ENCODE measurements around the gene PRSS27. TPM values are rescaled to one million over a fixed set of nuclear protein-coding genes. Genes with fewer than 3 reads are reported as not detected.

Gene PRSS27
- polyA plus RNA-seq, 1 of the 3 experiments (the other 2 are of a cell fraction): 7.7 TPM

- 86% methylated on average over 9 of the region's 9 CpGs for WGBS (ENCODE audit: low lambda C conversion rate)
- Histone ChIP-seq H3K27ac (ENCODE audit: low read depth in 2 of 2, low read length in 1 of 2) (no peak overlapping the region), H3K9ac (no peak overlapping the region), H3K27me3 (ENCODE audit: insufficient read depth) (no peaks in the 10 kb centered on the region), H3K4me3 (ENCODE audit: low read depth in 2 of 2, low read length in 1 of 2) (no peak overlapping the region), H3K9me2 (no peaks in the 10 kb centered on the region), H3F3A (replicated peaks; ENCODE audit: insufficient read depth) (no peaks in the 10 kb centered on the region), H2AFZ (ENCODE audit: low read depth) (no peak overlapping the region), H3K36me3 (replicated peaks in 1 of 2; ENCODE audit: control insufficient read depth in 1 of 2, insufficient read depth in 2 of 2, low read length in 1 of 2) (no peaks in the 10 kb centered on the region), H3K9me3 (no peaks in the 10 kb centered on the region), H3K79me2 (ENCODE audit: insufficient read depth) (peaks cover under 1% of the 10 kb centered on the region; the same call in 1 of the 2 replicates), H3K4me2 (no peak overlapping the region), H4K20me1 (ENCODE audit: insufficient read depth) (no peaks in the 10 kb centered on the region), H3K4me1 (ENCODE audit: control insufficient read depth in 1 of 2, insufficient read depth in 2 of 2, low read depth in 1 of 2, low read length in 1 of 2) (peaks cover 2 to 9% of the 10 kb centered on the region in 2 experiments; a peak in 1 of 4 replicates)
- CTCF ChIA-PET: interaction anchor here (0.7 kb wide), 1 partner anchor 9 kb away, joined by 3 read pairs; no protein-coding TSS in a partner anchor
- DNase-seq: no peak
- POLR2A ChIA-PET: no interaction called here
- TF ChIP-seq CTCF (IDR thresholded peaks at IDR 0.05): no peak
- no peak for TF ChIP-seq RFX5 (IDR thresholded peaks at IDR 0.05; ENCODE audit: low read length)
- no peak for TF ChIP-seq ZBTB33 (IDR thresholded peaks at IDR 0.05; ENCODE audit: borderline replicate concordance, low read depth)
- TF ChIP-seq NRF1 (IDR thresholded peaks at IDR 0.05; ENCODE audit: low read depth, low read length): no peak
- TF ChIP-seq MEF2A (IDR thresholded peaks at IDR 0.05; ENCODE audit: borderline replicate concordance, low read depth): no peak
- no peak for TF ChIP-seq PBX3 (IDR thresholded peaks at IDR 0.05)
- TF ChIP-seq EZH2phosphoT487 (IDR thresholded peaks at IDR 0.05; ENCODE audit: borderline replicate concordance, low read depth): no peak
- no peak for TF ChIP-seq TEAD4 (IDR thresholded peaks at IDR 0.05; ENCODE audit: borderline replicate concordance, insufficient read depth)
- TF ChIP-seq RXRA (IDR thresholded peaks at IDR 0.05; ENCODE audit: borderline replicate concordance, low read depth): no peak
- TF ChIP-seq MXI1 (IDR thresholded peaks at IDR 0.05; ENCODE audit: low read depth, low read length): no peak
- TF ChIP-seq YY1 (IDR thresholded peaks at IDR 0.05; ENCODE audit: low read depth): no peak
- TF ChIP-seq FOXM1 (IDR thresholded peaks at IDR 0.05; ENCODE audit: low read depth): no peak
- no peak for TF ChIP-seq USF1 (IDR thresholded peaks at IDR 0.05; ENCODE audit: borderline replicate concordance, low read depth)
- TF ChIP-seq EP300 (IDR thresholded peaks at IDR 0.05; ENCODE audit: borderline replicate concordance in 1 of 2, low read depth in 1 of 2, low read length in 1 of 2): no peak
- TF ChIP-seq USF2 (IDR thresholded peaks at IDR 0.05; ENCODE audit: borderline replicate concordance, low read depth, low read length): no peak
These were observed 5.0 kb downstream of the PRSS27 start for GRCh38 chr16:2715064-2715463.
